HFF-Myc (cell line): ENCODE data around the gene RPS27A.
"Not testable (repeated sequence)": the region's sequence is repeated elsewhere in the genome, so short reads cannot be mapped to it uniquely, and the experiment has no call there.

Experiments used
- DNase-seq: peaks from one replicate; pipeline ENCODE4 v3.0.0-alpha.2; 2011; ENCODE audit warnings: low read depth; ENCODE audit errors: extremely low read depth
- H3K4me3 ChIP-seq: replicated peaks from 2 replicates; pipeline ENCODE4 v1.5.1; 2011; ENCODE audit warnings: low read depth, mild to moderate bottlenecking, control low read depth, low read length
- CTCF ChIP-seq: IDR thresholded peaks from 2 replicates; pipeline ENCODE4 v1.5.1; 2012; ENCODE audit warnings: mild to moderate bottlenecking, low read depth, low read length, control low read depth; ENCODE audit errors: missing control alignments

RPS27A gene

GRCh38 chr2:55232084-55232862 lies at the start of gene RPS27A, which contains the start of gene CLHC1:
Gene RPS27A, plus strand, starts transcription at chr2:55232688. Its CDS starts 137 bp downstream, at chr2:55232825.
Gene CLHC1, minus strand, starts transcription at chr2:55232293. Its CDS starts 9,882 bp downstream, at chr2:55222411.
- TF ChIP-seq CTCF, result no peak
- H3K4me3 ChIP-seq, result peak within 1 kb of the TSS; percentile 86
- DNase-seq, result peak; percentile 97

- DNase-seq, H3K4me3 ChIP-seq: not testable (repeated sequence)
Observed at GRCh38 chr2:55186837-55187236, 45.7 kb upstream of the RPS27A start.

DNA sequence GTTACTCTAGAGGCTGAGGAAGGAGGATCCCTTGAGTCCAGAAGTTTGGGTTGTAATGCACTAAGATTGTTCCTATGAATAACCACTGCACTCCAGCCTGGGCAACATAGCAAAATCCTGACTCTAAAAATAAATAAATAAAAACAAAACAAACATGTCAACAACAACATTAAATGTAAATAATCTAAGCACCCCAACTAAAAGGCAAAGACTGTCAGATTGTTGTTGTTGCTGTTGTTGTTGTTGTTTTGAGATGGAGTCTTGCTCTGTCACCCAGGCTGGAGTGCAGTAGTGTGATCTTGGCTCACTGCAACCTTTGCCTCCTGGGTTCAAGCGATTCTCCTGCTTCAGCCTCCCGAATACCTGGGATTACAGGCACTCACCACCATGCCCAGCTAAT lies 40.6 kb upstream of the RPS27A start:
- DNase-seq, H3K4me3 ChIP-seq: not testable (repeated sequence)

- no peak for DNase-seq
- no peak for TF ChIP-seq CTCF
- no peak overlapping the region for H3K4me3 ChIP-seq
Observed at GRCh38 chr2:55196526-55196925, 36.0 kb upstream of the RPS27A start.

DNA sequence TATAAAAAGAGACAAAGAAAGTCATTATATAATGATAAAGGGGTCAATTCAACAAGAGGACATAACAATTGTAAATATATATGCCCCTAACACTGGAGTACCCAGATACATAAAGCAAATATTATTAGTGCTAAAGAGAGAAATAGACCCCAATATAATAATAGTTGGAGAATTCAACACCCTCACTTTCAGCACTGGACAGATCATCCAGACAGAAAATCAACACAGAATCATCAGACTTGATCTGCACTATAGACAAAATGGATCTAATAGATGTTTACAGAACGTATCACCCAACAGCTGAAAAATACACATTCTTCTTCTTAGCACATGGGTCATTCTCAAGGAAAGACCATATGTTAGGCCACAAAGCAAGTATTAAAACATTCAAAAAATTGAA lies 32.1 kb upstream of the RPS27A start:
- no peak for DNase-seq
- H3K4me3 ChIP-seq, result no peak overlapping the region
- no peak for TF ChIP-seq CTCF

GRCh38 chr2:55204536-55204935 lies 28.0 kb upstream of the RPS27A start:
- TF ChIP-seq CTCF, result no peak
- DNase-seq, result no peak
- H3K4me3 ChIP-seq, result no peak overlapping the region

GRCh38 chr2:55204950-55205349 lies 27.5 kb upstream of the RPS27A start:
- no peak for TF ChIP-seq CTCF
- no peak overlapping the region for H3K4me3 ChIP-seq
- no peak for DNase-seq

GRCh38 chr2:55213822-55214221 lies 18.7 kb upstream of the RPS27A start:
- TF ChIP-seq CTCF, result no peak
- no peak for DNase-seq

More at GRCh38 chr2:55213822-55214221, 18.7 kb upstream of the RPS27A start:
- no peak overlapping the region for H3K4me3 ChIP-seq
